ENCODE results near the gene SRPX2.

- peak in 4 of 6 experiments; percentile 12 to 19 (median 16) for TF ChIP-seq CTCF (IDR thresholded peaks at IDR 0.05)
- TF ChIP-seq POLR2A (IDR thresholded peaks at IDR 0.05) = no peak
These were observed 29.0 kb upstream of the SRPX2 start for GRCh38 chrX:100615005-100615404.
